Measurements from ENCODE around the gene FEN1. TPM values are rescaled to one million over a fixed set of nuclear protein-coding genes. Genes with fewer than 3 reads are reported as not detected.

Gene FEN1
- total RNA-seq, 2 experiments from 2014 or later: 109 to 114 TPM

DNA sequence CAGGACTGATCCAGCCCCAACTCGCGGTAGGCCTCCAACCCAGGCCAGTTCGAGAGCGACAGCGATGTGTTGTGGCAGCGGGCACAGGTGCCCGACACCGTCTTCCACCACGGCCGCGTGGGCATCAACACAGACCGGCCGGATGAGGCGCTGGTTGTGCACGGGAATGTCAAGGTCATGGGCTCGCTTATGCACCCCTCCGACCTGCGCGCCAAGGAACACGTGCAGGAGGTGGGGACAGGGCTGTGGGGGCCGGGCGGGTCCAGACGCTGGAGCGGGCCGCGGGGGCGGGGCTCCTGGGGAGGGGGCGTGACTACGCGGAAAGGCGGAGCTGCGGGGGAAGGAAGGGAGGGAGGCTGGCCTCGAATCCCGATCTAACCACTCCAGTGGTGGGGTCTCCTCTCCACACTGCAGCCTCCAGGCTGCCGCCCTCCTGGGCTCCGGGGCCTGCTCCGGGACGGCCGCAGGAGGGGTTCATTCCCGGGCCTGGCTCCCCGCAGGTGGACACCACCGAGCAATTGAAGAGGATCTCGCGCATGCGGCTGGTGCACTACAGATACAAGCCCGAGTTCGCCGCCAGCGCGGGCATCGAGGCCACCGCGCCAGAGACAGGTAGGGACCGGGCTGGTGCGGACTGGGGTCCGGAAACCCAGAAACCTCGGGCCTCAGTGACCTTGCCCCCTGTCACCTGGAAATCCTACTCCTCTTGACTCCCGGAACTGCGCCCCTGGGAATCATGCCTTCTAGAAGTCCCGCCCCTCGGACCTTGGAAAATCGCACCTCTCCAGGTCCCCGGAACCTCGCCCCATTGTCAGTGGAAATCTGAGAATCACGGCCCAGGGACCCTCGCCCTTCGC is 15.2 kb upstream of the FEN1 start:
- TF ChIP-seq, protein P1, sequence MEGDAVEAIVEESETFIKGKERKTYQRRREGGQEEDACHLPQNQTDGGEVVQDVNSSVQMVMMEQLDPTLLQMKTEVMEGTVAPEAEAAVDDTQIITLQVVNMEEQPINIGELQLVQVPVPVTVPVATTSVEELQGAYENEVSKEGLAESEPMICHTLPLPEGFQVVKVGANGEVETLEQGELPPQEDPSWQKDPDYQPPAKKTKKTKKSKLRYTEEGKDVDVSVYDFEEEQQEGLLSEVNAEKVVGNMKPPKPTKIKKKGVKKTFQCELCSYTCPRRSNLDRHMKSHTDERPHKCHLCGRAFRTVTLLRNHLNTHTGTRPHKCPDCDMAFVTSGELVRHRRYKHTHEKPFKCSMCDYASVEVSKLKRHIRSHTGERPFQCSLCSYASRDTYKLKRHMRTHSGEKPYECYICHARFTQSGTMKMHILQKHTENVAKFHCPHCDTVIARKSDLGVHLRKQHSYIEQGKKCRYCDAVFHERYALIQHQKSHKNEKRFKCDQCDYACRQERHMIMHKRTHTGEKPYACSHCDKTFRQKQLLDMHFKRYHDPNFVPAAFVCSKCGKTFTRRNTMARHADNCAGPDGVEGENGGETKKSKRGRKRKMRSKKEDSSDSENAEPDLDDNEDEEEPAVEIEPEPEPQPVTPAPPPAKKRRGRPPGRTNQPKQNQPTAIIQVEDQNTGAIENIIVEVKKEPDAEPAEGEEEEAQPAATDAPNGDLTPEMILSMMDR (IDR thresholded peaks at IDR 0.05): no peak
- no peak overlapping the region for H3K27ac Mint-ChIP-seq
- ATAC-seq (peak; percentile 69), DNase-seq (peak; percentile 62)
- H3K27me3 Mint-ChIP-seq: peaks cover 2% of the 10 kb centered on the region
- peaks cover 13% of the 10 kb centered on the region for H3K4me1 Mint-ChIP-seq (ENCODE audit: low read depth)
- no peaks in the 10 kb centered on the region for H3K36me3 Mint-ChIP-seq (ENCODE audit: low read depth)
- ChIA-PET POLR2A (interaction anchor here (0.6 to 2.4 kb wide), 2 partner anchors 14 to 413 kb away, joined by 3 to 6 read pairs; partner anchors contain the start of genes FEN1 and TMEM258), CTCF (interaction anchor here (0.6 to 3.2 kb wide), 5 partner anchors 11 to 27 kb away, joined by 3 to 14 read pairs (median 3); no protein-coding TSS in a partner anchor)
- no peaks in the 10 kb centered on the region for H3K9me3 Mint-ChIP-seq
- peak overlapping the region; percentile 29 for H3K4me3 Mint-ChIP-seq
- intact Hi-C loops (cut with micrococcal nuclease): no loop called here

DNA sequence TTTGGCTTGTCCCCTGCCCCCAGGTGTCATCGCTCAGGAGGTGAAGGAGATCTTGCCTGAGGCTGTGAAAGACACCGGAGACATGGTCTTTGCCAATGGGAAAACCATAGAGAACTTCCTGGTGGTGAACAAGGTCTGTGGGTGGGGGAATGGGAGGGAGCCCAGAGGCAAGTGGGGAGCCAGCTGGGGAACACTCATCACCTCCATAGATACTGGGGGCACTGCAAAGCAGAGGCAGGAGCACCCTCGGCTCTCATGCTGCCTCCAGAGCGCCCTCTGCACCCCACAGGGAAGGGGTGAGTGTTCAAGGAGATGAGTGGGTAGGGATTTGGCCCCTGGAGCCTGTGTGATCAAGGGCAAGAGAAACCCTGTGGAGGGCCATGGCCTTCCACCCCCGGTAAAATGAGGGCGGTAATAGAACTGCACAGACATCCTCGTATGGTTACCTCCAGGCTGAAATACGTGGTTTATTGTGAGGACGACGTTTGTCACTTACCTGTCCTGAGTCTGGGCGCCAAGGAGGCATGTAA is 14.3 kb upstream of the FEN1 start:
- ChIA-PET CTCF (interaction anchor here (0.6 to 2.8 kb wide), 3 partner anchors 10 to 31 kb away, joined by 3 to 9 read pairs (median 3); partner anchors contain the start of genes FEN1 and TMEM258), POLR2A (interaction anchor here (0.6 kb wide), 1 partner anchor 414 kb away, joined by 3 read pairs; no protein-coding TSS in a partner anchor)
- DNase-seq (no peak), ATAC-seq (no peak)
- peaks cover 4% of the 10 kb centered on the region for H3K36me3 Mint-ChIP-seq (ENCODE audit: low read depth)
- H3K9me3 Mint-ChIP-seq: no peaks in the 10 kb centered on the region
- H3K27me3 Mint-ChIP-seq: peaks cover 2% of the 10 kb centered on the region
- intact Hi-C loops (cut with micrococcal nuclease): no loop called here
- peaks cover 13% of the 10 kb centered on the region for H3K4me1 Mint-ChIP-seq (ENCODE audit: low read depth)
- no peak overlapping the region for H3K27ac Mint-ChIP-seq
- TF ChIP-seq, protein P1 (IDR thresholded peaks at IDR 0.05): no peak
- H3K4me3 Mint-ChIP-seq: no peak overlapping the region

DNA sequence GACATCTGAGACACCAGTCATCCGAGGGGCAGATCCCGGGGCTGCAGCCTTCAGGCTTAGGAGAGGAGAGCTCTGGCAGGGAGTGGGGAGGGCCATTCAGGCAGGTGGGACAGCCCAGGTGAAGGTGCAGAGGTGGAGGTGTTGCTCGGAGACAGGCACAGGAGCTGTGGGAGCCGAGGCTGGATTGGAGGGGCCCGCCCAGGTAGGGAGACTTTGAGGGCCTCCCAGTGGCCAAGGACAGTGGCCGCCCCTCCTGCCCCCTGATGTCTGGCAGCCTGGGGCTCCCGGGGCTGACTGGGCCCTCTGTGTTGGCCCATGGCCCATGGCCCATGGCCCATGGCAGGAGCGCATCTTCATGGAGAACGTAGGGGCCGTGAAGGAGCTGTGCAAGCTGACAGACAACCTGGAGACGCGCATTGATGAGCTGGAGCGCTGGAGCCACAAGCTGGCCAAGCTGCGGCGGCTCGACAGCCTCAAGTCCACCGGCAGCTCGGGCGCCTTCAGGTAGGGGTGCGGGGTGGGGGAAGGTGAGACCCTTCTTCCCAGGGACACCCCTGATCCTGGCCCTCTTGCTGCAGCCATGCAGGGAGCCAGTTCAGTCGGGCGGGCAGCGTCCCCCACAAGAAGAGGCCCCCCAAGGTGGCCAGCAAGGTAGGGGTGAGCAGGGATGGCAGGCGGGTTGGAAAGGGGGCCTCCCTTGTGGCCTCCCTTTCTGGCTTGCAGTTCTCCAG is 13.6 kb upstream of the FEN1 start:
- ATAC-seq (no peak), DNase-seq (no peak)
- Mint-ChIP-seq H3K36me3 (ENCODE audit: low read depth) (peaks cover 7% of the 10 kb centered on the region), H3K4me1 (ENCODE audit: low read depth) (peaks cover 13% of the 10 kb centered on the region), H3K27ac (no peak overlapping the region), H3K4me3 (no peak overlapping the region), H3K9me3 (no peaks in the 10 kb centered on the region), H3K27me3 (peaks cover 2% of the 10 kb centered on the region)
- TF ChIP-seq, protein P1 (IDR thresholded peaks at IDR 0.05): no peak
- ChIA-PET CTCF (interaction anchor here (0.6 to 2.8 kb wide), 4 partner anchors 9 to 192 kb away, joined by 3 to 9 read pairs (median 3); partner anchors contain the start of genes FEN1 and TMEM258), POLR2A (interaction anchor here (0.5 to 4.3 kb wide), 4 partner anchors 10 to 1107 kb away, joined by 3 to 32 read pairs (median 6); partner anchors contain the start of genes FEN1 and TMEM258)
- intact Hi-C loops (cut with micrococcal nuclease): no loop called here

DNA sequence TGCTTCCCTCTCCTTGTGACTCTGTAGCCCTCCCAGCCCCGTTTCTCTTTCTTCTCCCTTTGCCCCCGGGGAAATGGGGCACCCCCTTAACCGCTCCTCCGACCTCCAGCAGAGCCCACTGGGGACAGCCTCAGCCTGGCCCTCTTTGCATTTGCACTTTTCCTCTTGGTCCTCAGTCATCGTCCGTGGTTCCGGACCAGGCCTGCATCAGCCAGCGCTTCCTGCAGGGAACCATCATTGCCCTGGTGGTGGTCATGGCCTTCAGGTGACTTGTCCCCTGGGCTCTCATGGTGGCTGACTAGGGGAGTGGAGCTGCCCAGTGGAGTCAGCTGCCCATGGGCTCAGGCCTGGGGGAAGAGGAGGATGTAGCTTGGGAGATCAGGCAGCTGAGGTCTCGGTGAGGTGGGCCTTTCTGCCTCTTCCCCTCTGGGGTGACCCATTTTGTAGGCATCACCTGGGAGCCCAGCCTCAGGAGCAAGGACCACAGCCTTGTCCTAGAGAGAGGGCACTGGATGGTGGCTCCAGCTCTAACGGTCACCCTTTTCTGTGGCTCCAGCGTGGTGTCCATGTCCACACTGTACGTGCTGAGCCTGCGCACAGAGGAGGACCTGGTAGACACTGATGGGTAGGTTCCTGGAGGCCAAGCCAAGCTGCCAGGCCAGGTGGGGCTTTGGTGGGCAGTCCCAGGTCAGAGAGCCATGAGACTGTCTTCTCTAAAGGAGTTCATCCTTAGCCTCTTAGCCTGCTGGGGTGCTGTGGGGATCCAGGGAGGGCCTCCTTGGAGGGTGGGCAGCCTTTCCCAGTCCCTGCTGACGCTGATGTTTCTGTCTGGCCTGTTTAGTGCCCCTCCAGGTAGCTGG is 12.8 kb upstream of the FEN1 start:
- TF ChIP-seq, protein P1 (IDR thresholded peaks at IDR 0.05): no peak
- ATAC-seq (no peak), DNase-seq (no peak)
- POLR2A ChIA-PET: interaction anchor here (0.5 to 4.3 kb wide), 4 partner anchors 11 to 1106 kb away, joined by 3 to 32 read pairs (median 6); partner anchors contain the start of genes FEN1 and TMEM258
- intact Hi-C loops (cut with micrococcal nuclease): no loop called here
- Mint-ChIP-seq H3K36me3 (ENCODE audit: low read depth) (peaks cover 9% of the 10 kb centered on the region), H3K4me3 (no peak overlapping the region), H3K9me3 (no peaks in the 10 kb centered on the region), H3K4me1 (ENCODE audit: low read depth) (peaks cover 13% of the 10 kb centered on the region), H3K27me3 (peaks cover 2% of the 10 kb centered on the region), H3K27ac (no peak overlapping the region)
- CTCF ChIA-PET: interaction anchor here (1.0 to 2.8 kb wide), 3 partner anchors 12 to 193 kb away, joined by 3 to 9 read pairs (median 5); partner anchors contain the start of genes FEN1 and TMEM258

Measured in activated CD8-positive, alpha-beta T cell treated with anti-CD3 and anti-CD28 coated beads for 36 hours (primary cell).